GM23248 (cell line): Measurements from ENCODE around the gene CFAP90. TPM values are rescaled to one million over a fixed set of nuclear protein-coding genes. Genes with fewer than 3 reads are reported as not detected.

ENCODE experiments used
- DNase-seq: peaks from one replicate; pipeline ENCODE4 v3.0.0-alpha.2; 2015
- H2AFZ ChIP-seq: fragments of 200-600 bp; sonication (generic); 2 replicates; pipeline ENCODE4 v1.6.1; 2016; ENCODE audit warnings: antibody characterized with exemption
- H3F3A ChIP-seq: fragments of 200-600 bp; sonication (generic); 2 replicates; pipeline ENCODE4 v1.6.1; 2016; ENCODE audit warnings: mild to moderate bottlenecking, antibody characterized with exemption, mixed run types; ENCODE audit not compliant: insufficient read depth
- H3K27ac ChIP-seq: fragments of 200-600 bp; sonication (generic); 2 replicates; pipeline ENCODE4 v1.5.1; 2016; ENCODE audit warnings: mild to moderate bottlenecking
- H3K27me3 ChIP-seq: fragments of 200-600 bp; sonication (generic); replicated peaks from 2 replicates; pipeline ENCODE4 v1.6.1; 2016; ENCODE audit warnings: mild to moderate bottlenecking; ENCODE audit not compliant: insufficient read depth
- H3K36me3 ChIP-seq: fragments of 200-600 bp; sonication (generic); 2 replicates; pipeline ENCODE4 v1.6.1; 2016; ENCODE audit warnings: low read depth, mild to moderate bottlenecking
- H3K4me1 ChIP-seq: fragments of 200-600 bp; sonication (generic); 2 replicates; pipeline ENCODE4 v1.6.1; 2016; ENCODE audit warnings: mild to moderate bottlenecking; ENCODE audit not compliant: insufficient read depth
- H3K4me2 ChIP-seq: fragments of 200-600 bp; sonication (generic); one replicate; pipeline ENCODE4 v1.6.1; 2016; ENCODE audit warnings: mild to moderate bottlenecking; ENCODE audit not compliant: unreplicated experiment
- H3K4me3 ChIP-seq: fragments of 200-600 bp; sonication (generic); 2 replicates; pipeline ENCODE4 v1.5.1; 2016; ENCODE audit warnings: mild to moderate bottlenecking
- H3K79me2 ChIP-seq: fragments of 200-600 bp; sonication (generic); 2 replicates; pipeline ENCODE4 v1.6.1; 2016; ENCODE audit warnings: mild to moderate bottlenecking; ENCODE audit not compliant: insufficient read depth
- H3K9ac ChIP-seq: fragments of 200-600 bp; sonication (generic); 2 replicates; pipeline ENCODE4 v1.6.1; 2016; ENCODE audit warnings: mild to moderate bottlenecking
- H3K9me2 ChIP-seq: fragments of 200-600 bp; sonication (generic); 2 replicates; pipeline ENCODE4 v1.6.1; 2016; ENCODE audit warnings: mixed run types, mild to moderate bottlenecking, moderate library complexity; ENCODE audit not compliant: insufficient read depth
- H3K9me3 ChIP-seq: fragments of 200-600 bp; sonication (generic); one replicate; pipeline ENCODE4 v1.6.1; 2017; ENCODE audit warnings: low read depth
- H4K20me1 ChIP-seq: fragments of 200-600 bp; sonication (generic); 2 replicates; pipeline ENCODE4 v1.6.0; 2016; ENCODE audit not compliant: insufficient read depth
- EZH2 ChIP-seq: fragments of 200-600 bp; sonication (generic); IDR thresholded peaks from 2 replicates; pipeline ENCODE4 v1.6.1; 2018; ENCODE audit warnings: antibody characterized with exemption, mild to moderate bottlenecking; ENCODE audit not compliant: insufficient read depth, poor library complexity, severe bottlenecking
- EZH2phosphoT487 ChIP-seq: fragments of 200-600 bp; sonication (generic); IDR thresholded peaks from 2 replicates; pipeline ENCODE4 v1.6.1; 2018; ENCODE audit warnings: antibody characterized with exemption, moderate library complexity, mild to moderate bottlenecking, low read depth; ENCODE audit not compliant: insufficient read depth
- WGBS, 2 experiments: methylation state at CpG; one replicate each; pipeline ENCODE4 v1.1.6; 2015 to 2017; ENCODE audit warnings: low lambda C conversion rate in 2 of 2, low coverage in 1 of 2; ENCODE audit errors: missing lambda C conversion rate in 2 of 2; 5-methylcytosine and 5-hydroxymethylcytosine counted together
- in situ Hi-C: fragments of 300-500 bp; cut with MboI; formaldehyde crosslinking; loops from 2 replicates; pipeline ENCODE4 v1.15.0; 2020
- polyA plus RNA-seq: library from polyadenylated mRNA; unstranded; fragments of >200 nt; fragmentation: Nextera tagmentation; extraction: Ambion mirVana; gene quantifications from 2 replicates; pipeline ENCODE4 v1.2.1, GENCODE V29; 2016
- total RNA-seq: library from RNA; depleted of rRNA; stranded (reverse); fragments of >200 nt; shearing (Covaris generic); gene quantifications from 2 replicates; pipeline ENCODE4 v1.2.3, GENCODE V29; 2014

CFAP90 gene
- total and polyA plus RNA-seq, 2 experiments from 2014 or later, result 0.19 to 0.32 TPM

- in situ Hi-C loops, result no loop called here
- Histone ChIP-seq H3K4me1 (peaks cover 40% of the 10 kb centered on the region), H3K27me3 (no peaks in the 10 kb centered on the region), H3F3A (peaks cover 35% of the 10 kb centered on the region), H3K27ac (no peak overlapping the region), H3K9me2 (no peaks in the 10 kb centered on the region), H3K4me2 (no peak overlapping the region), H2AFZ (no peak overlapping the region), H3K4me3 (no peak overlapping the region), H3K36me3 (peaks cover 12% of the 10 kb centered on the region), H3K79me2 (peaks cover 76% of the 10 kb centered on the region), H3K9me3 (no peaks in the 10 kb centered on the region), H4K20me1 (0 out of 2 replicates have a peak, but pooled peaks cover 4% of the 10 kb centered on the region), H3K9ac (no peak overlapping the region)
- 97 to 99% methylated on average over 4 of the region's 4 CpGs for WGBS, 2 experiments
- DNase-seq, result no peak
- TF ChIP-seq EZH2 (no peak), EZH2phosphoT487 (no peak)
Observed at GRCh38 chr5:7875151-7875550, 24.2 kb upstream of the CFAP90 start.

GRCh38 chr5:7874639-7875038, 23.7 kb upstream of the CFAP90 start:
- peaks cover 77% of the 10 kb centered on the region for H3K79me2 ChIP-seq
- WGBS, 2 experiments, result 82% methylated on average over 2 of the region's 2 CpGs
- no peak overlapping the region for H3K27ac ChIP-seq
- no peak overlapping the region for H3K4me3 ChIP-seq
- H2AFZ ChIP-seq, result no peak overlapping the region
- no peak overlapping the region for H3K4me2 ChIP-seq
- H3K9ac ChIP-seq, result no peak overlapping the region
- H3K9me2 ChIP-seq, result no peaks in the 10 kb centered on the region
- H3K9me3 ChIP-seq, result no peaks in the 10 kb centered on the region
- DNase-seq, result no peak
- TF ChIP-seq EZH2phosphoT487 (no peak), EZH2 (no peak)
- no peaks in the 10 kb centered on the region for H3K27me3 ChIP-seq
- 0 out of 2 replicates have a peak, but pooled peaks cover 4% of the 10 kb centered on the region for H4K20me1 ChIP-seq
- peaks cover 12% of the 10 kb centered on the region for H3K36me3 ChIP-seq
- peaks cover 35% of the 10 kb centered on the region for H3F3A ChIP-seq
- in situ Hi-C loops, result no loop called here
- H3K4me1 ChIP-seq, result peaks cover 43% of the 10 kb centered on the region

GRCh38 chr5:7873216-7873615, 22.3 kb upstream of the CFAP90 start:
- Histone ChIP-seq H3K4me1 (peaks cover 35% of the 10 kb centered on the region), H3K4me2 (no peak overlapping the region), H3K27me3 (no peaks in the 10 kb centered on the region), H3K36me3 (peaks cover 12% of the 10 kb centered on the region), H3K9me3 (no peaks in the 10 kb centered on the region), H3K9ac (no peak overlapping the region), H3K27ac (no peak overlapping the region), H2AFZ (no peak overlapping the region), H3K4me3 (no peak overlapping the region), H3K9me2 (no peaks in the 10 kb centered on the region), H3F3A (peaks cover 25% of the 10 kb centered on the region), H4K20me1 (0 out of 2 replicates have a peak, but pooled peaks cover 4% of the 10 kb centered on the region), H3K79me2 (peaks cover 85% of the 10 kb centered on the region)
- in situ Hi-C loops, result no loop called here
- DNase-seq, result no peak
- no peak for TF ChIP-seq EZH2
- TF ChIP-seq EZH2phosphoT487, result no peak
- WGBS, 2 experiments, result 93 to 94% methylated on average over 9 of the region's 9 CpGs

GRCh38 chr5:7872517-7873130, 21.7 kb upstream of the CFAP90 start:
- H3K27ac ChIP-seq, result no peak overlapping the region
- 79 to 85% methylated on average over 4 of the region's 4 CpGs for WGBS, 2 experiments
- no peaks in the 10 kb centered on the region for H3K9me2 ChIP-seq
- no peak overlapping the region for H3K9ac ChIP-seq
- peaks cover 10% of the 10 kb centered on the region for H3K36me3 ChIP-seq
- TF ChIP-seq EZH2phosphoT487 (no peak), EZH2 (no peak)
- no peak overlapping the region for H2AFZ ChIP-seq
- peak; percentile 47 for DNase-seq
- no peak overlapping the region for H3K4me3 ChIP-seq
- H3K27me3 ChIP-seq, result no peaks in the 10 kb centered on the region
- H3K79me2 ChIP-seq, result peaks cover 89% of the 10 kb centered on the region
- H3K9me3 ChIP-seq, result no peaks in the 10 kb centered on the region
- H3K4me2 ChIP-seq, result no peak overlapping the region
- peaks cover 33% of the 10 kb centered on the region for H3K4me1 ChIP-seq
- in situ Hi-C loops, result no loop called here
- peaks cover 19% of the 10 kb centered on the region for H3F3A ChIP-seq
- 0 out of 2 replicates have a peak, but pooled peaks cover 4% of the 10 kb centered on the region for H4K20me1 ChIP-seq
